CD4-positive, alpha-beta memory T cell (primary cell): ENCODE measurements around the gene ZNF562. TPM values are rescaled to one million over a fixed set of nuclear protein-coding genes. Genes with fewer than 3 reads are reported as not detected.
A peak's percentile ranks its signal among the peaks of the same experiment; 100 is the strongest.
"Not testable (repeated sequence)": the region's sequence is repeated elsewhere in the genome, so short reads cannot be mapped to it uniquely, and the experiment has no call there.

Source experiments
- CTCF ChIA-PET: fragments of 350-600 bp; sonication (Branson Sonifier 250); formaldehyde crosslinking; loops from one replicate; lab custom pipeline; 2021; ENCODE audit warnings: inconsistent platforms; ENCODE audit not compliant: partially characterized antibody; lab: Charles Lee
- POLR2A ChIA-PET: fragments of 350-600 bp; sonication (Branson Sonifier 250); formaldehyde crosslinking; loops from one replicate; lab custom pipeline; 2021; ENCODE audit not compliant: partially characterized antibody; lab: Charles Lee
- DNase-seq, 5 donors: peaks; one replicate each; pipeline versions ENCODE4 v3.0.0 to v3.0.0-alpha.2; 2020 to 2022; ENCODE audit warnings: mixed read lengths in 1 of 5
- H3K27ac ChIP-seq: one replicate; pipeline ENCODE4 v1.7.0; 2013; ENCODE audit warnings: low read depth, low read length
- H3K27me3 ChIP-seq: 2 replicates; pipeline ENCODE4 v1.7.0; 2013; ENCODE audit warnings: mild to moderate bottlenecking, low read length, moderate library complexity; ENCODE audit not compliant: insufficient read depth
- H3K36me3 ChIP-seq: 2 replicates; pipeline ENCODE4 v1.7.0; 2013; ENCODE audit warnings: mild to moderate bottlenecking, low read length, moderate library complexity; ENCODE audit not compliant: insufficient read depth
- H3K4me1 ChIP-seq: 2 replicates; pipeline ENCODE4 v1.7.0; 2013; ENCODE audit warnings: mild to moderate bottlenecking, low read length, moderate library complexity; ENCODE audit not compliant: insufficient read depth
- H3K4me3 ChIP-seq, 2 donors: one replicate each; pipeline ENCODE4 v1.7.0; 2013; ENCODE audit warnings: low read length in 2 of 2, mild to moderate bottlenecking in 1 of 2
- H3K9me3 ChIP-seq, 2 donors: one replicate each; pipeline ENCODE4 v1.7.0; 2013; ENCODE audit warnings: low read length in 2 of 2, control low read depth in 1 of 2; ENCODE audit not compliant: control insufficient read depth in 1 of 2
- H3K27ac Mint-ChIP-seq, 7 donors: one replicate each; pipeline ENCODE4 v1.8.0; 2020 to 2021; ENCODE audit warnings: mixed read lengths in 7 of 7, mild to moderate bottlenecking in 6 of 7, inconsistent platforms in 3 of 7, moderate library complexity in 3 of 7
- H3K27me3 Mint-ChIP-seq, 2 donors: one replicate each; pipeline ENCODE4 v1.8.0; 2020 to 2021; ENCODE audit warnings: mixed read lengths in 2 of 2
- H3K36me3 Mint-ChIP-seq, 2 donors: one replicate each; pipeline ENCODE4 v1.8.0; 2020 to 2021; ENCODE audit warnings: mixed read lengths in 2 of 2, inconsistent platforms in 1 of 2, mild to moderate bottlenecking in 1 of 2
- H3K4me1 Mint-ChIP-seq, 4 donors: one replicate each; pipeline ENCODE4 v1.8.0; 2020 to 2021; ENCODE audit warnings: mixed read lengths in 4 of 4, mild to moderate bottlenecking in 1 of 4
- H3K4me3 Mint-ChIP-seq, 8 donors: one replicate each; pipeline ENCODE4 v1.8.0; 2020 to 2021; ENCODE audit warnings: mixed read lengths in 8 of 8, mild to moderate bottlenecking in 7 of 8, moderate library complexity in 6 of 8, inconsistent platforms in 3 of 8
- H3K9me3 Mint-ChIP-seq, 8 donors: one replicate each; pipeline ENCODE4 v1.8.0; 2020 to 2021; ENCODE audit warnings: mixed read lengths in 8 of 8, mild to moderate bottlenecking in 5 of 8, inconsistent platforms in 3 of 8, moderate library complexity in 1 of 8
- intact Hi-C: fragments of 100-400 bp; cut with micrococcal nuclease; formaldehyde crosslinking; loops from one replicate; pipeline ENCODE4 v1.15.1; 2023
- polyA plus RNA-seq, 2 donors: library from polyadenylated mRNA; unstranded; fragments of 300-500 nt; fragmentation: Illumina TruSeq; gene quantifications; one replicate each; pipeline ENCODE4 v1.2.3, GENCODE V29; 2021
- total RNA-seq, 2 experiments: library from RNA; stranded (reverse); gene quantifications; one replicate each; pipeline ENCODE4 v1.2.3, GENCODE V29; 2021

Gene ZNF562
- total and polyA plus RNA-seq, 4 experiments from 2014 or later: 1.2 to 23.2 (median 12.5) TPM

- POLR2A ChIA-PET: interaction anchor here (1.7 kb wide), 1 partner anchor 96 kb away, joined by 9 read pairs; the partner anchor contains the start of gene ZNF846
- H3K36me3 Mint-ChIP-seq: peaks cover 55 to 59% of the 10 kb centered on the region in 2 donors
- intact Hi-C loops: no loop called here
- no peaks in the 10 kb centered on the region for H3K27me3 Mint-ChIP-seq
- H3K27me3 ChIP-seq: no peaks in the 10 kb centered on the region
- peak overlapping the region; percentile 11 to 74 (median 62) for H3K4me3 Mint-ChIP-seq
- H3K27ac Mint-ChIP-seq: peak overlapping the region in 4 of 7 donors; percentile 15 to 77 (median 46)
- peaks cover 7 to 65% (median 51%) of the 10 kb centered on the region in 8 donors for H3K9me3 Mint-ChIP-seq
- CTCF ChIA-PET: no interaction called here
- peaks cover 8% of the 10 kb centered on the region for H3K4me1 ChIP-seq
- peaks cover 5 to 6% of the 10 kb centered on the region in 2 donors for H3K9me3 ChIP-seq
- no peak overlapping the region for H3K27ac ChIP-seq
- no peaks in the 10 kb centered on the region for H3K36me3 ChIP-seq
- DNase-seq: no peak
- H3K4me3 ChIP-seq: peak overlapping the region in 1 of 2 donors; percentile 9
- H3K4me1 Mint-ChIP-seq: peaks cover 16 to 42% (median 26%) of the 10 kb centered on the region in 4 donors
These were observed 2.0 kb downstream of the ZNF562 start for GRCh38 chr19:9672893-9673292.

- DNase-seq: no peak
- Histone ChIP-seq H3K4me3 (no peak overlapping the region), H3K4me1 (peaks cover 8% of the 10 kb centered on the region), H3K36me3 (no peaks in the 10 kb centered on the region), H3K27me3 (no peaks in the 10 kb centered on the region), H3K9me3 (peaks cover 5 to 12% of the 10 kb centered on the region in 2 donors), H3K27ac (no peak overlapping the region)
- intact Hi-C loops: no loop called here
- Mint-ChIP-seq H3K9me3 (peaks cover 7 to 77% (median 60%) of the 10 kb centered on the region in 8 donors), H3K4me1 (peaks cover 18 to 45% (median 34%) of the 10 kb centered on the region in 4 donors), H3K27me3 (no peaks in the 10 kb centered on the region), H3K4me3 (peak overlapping the region in 1 of 8 donors; percentile 31), H3K36me3 (peaks cover 67 to 71% of the 10 kb centered on the region in 2 donors), H3K27ac (peak overlapping the region in 1 of 7 donors; percentile 13)
- ChIA-PET CTCF (no interaction called here), POLR2A (no interaction called here)
These were observed 3.2 kb downstream of the ZNF562 start for GRCh38 chr19:9671655-9672054.

GRCh38 chr19:9668544-9668943, 6.4 kb downstream of the ZNF562 start:
- ChIA-PET POLR2A (no interaction called here), CTCF (interaction anchor here (1.3 kb wide), 1 partner anchor 45 kb away, joined by 3 read pairs; no protein-coding TSS in a partner anchor)
- peaks cover 4% of the 10 kb centered on the region for H3K4me1 ChIP-seq
- H3K27ac ChIP-seq: no peak overlapping the region
- no peak overlapping the region for H3K4me3 ChIP-seq
- intact Hi-C loops: no loop called here
- no peaks in the 10 kb centered on the region for H3K27me3 Mint-ChIP-seq
- H3K9me3 Mint-ChIP-seq: peaks cover 7 to 76% (median 54%) of the 10 kb centered on the region in 8 donors
- H3K27me3 ChIP-seq: no peaks in the 10 kb centered on the region
- H3K36me3 ChIP-seq: no peaks in the 10 kb centered on the region
- no peak overlapping the region for H3K27ac Mint-ChIP-seq
- peak overlapping the region in 2 of 8 donors; percentile 22 to 36 for H3K4me3 Mint-ChIP-seq
- H3K36me3 Mint-ChIP-seq: peaks cover 63 to 69% of the 10 kb centered on the region in 2 donors
- H3K9me3 ChIP-seq: peaks cover 5 to 12% of the 10 kb centered on the region in 2 donors
- DNase-seq: no peak
- H3K4me1 Mint-ChIP-seq: peaks cover 15 to 43% (median 25%) of the 10 kb centered on the region in 4 donors

GRCh38 chr19:9667898-9668297, 7.0 kb downstream of the ZNF562 start:
- no peaks in the 10 kb centered on the region for H3K27me3 Mint-ChIP-seq
- peaks cover 58 to 66% of the 10 kb centered on the region in 2 donors for H3K36me3 Mint-ChIP-seq
- H3K36me3 ChIP-seq: no peaks in the 10 kb centered on the region
- no peak overlapping the region for H3K4me3 Mint-ChIP-seq
- peaks cover 16 to 41% (median 23%) of the 10 kb centered on the region in 4 donors for H3K4me1 Mint-ChIP-seq
- no peaks in the 10 kb centered on the region for H3K27me3 ChIP-seq
- peaks cover under 1 to 6% of the 10 kb centered on the region in 2 donors for H3K9me3 ChIP-seq
- ChIA-PET CTCF (interaction anchor here (1.3 kb wide), 1 partner anchor 45 kb away, joined by 3 read pairs; no protein-coding TSS in a partner anchor), POLR2A (no interaction called here)
- H3K4me1 ChIP-seq: peaks cover 4% of the 10 kb centered on the region
- no peak for DNase-seq
- intact Hi-C loops: no loop called here
- H3K9me3 Mint-ChIP-seq: peaks cover 7 to 71% (median 52%) of the 10 kb centered on the region in 8 donors
- no peak overlapping the region for H3K27ac ChIP-seq
- no peak overlapping the region for H3K4me3 ChIP-seq
- H3K27ac Mint-ChIP-seq: no peak overlapping the region

- H3K27ac ChIP-seq: no peak overlapping the region
- Mint-ChIP-seq H3K9me3 (peaks cover 0 to 23% (median 10%) of the 10 kb centered on the region in 8 donors), H3K27ac (no peak overlapping the region), H3K4me1 (peaks cover 0 to 15% (median 5%) of the 10 kb centered on the region in 4 donors), H3K36me3 (peaks cover 49 to 51% of the 10 kb centered on the region in 2 donors), H3K4me3 (no peak overlapping the region), H3K27me3 (no peaks in the 10 kb centered on the region)
- H3K27me3 ChIP-seq: no peaks in the 10 kb centered on the region
- peaks cover 0 to 10% of the 10 kb centered on the region in 2 donors for H3K9me3 ChIP-seq
- H3K36me3 ChIP-seq: peaks cover 27% of the 10 kb centered on the region
- no peak overlapping the region for H3K4me3 ChIP-seq
- intact Hi-C loops: no loop called here
- no peaks in the 10 kb centered on the region for H3K4me1 ChIP-seq
- ChIA-PET POLR2A (no interaction called here), CTCF (interaction anchor here (0.6 kb wide), 1 partner anchor 16 kb away, joined by 3 read pairs; the partner anchor contains the start of gene ZNF562)
- no peak for DNase-seq
These were observed 16.1 kb downstream of the ZNF562 start for GRCh38 chr19:9658769-9659168.

- POLR2A ChIA-PET, H3K27me3 ChIP-seq, H3K4me3 ChIP-seq, H3K27me3 Mint-ChIP-seq, CTCF ChIA-PET, intact Hi-C loops, H3K27ac ChIP-seq, DNase-seq, H3K4me1 ChIP-seq, H3K4me1 Mint-ChIP-seq: not testable (repeated sequence)
- H3K36me3 Mint-ChIP-seq: peaks cover 82 to 89% of the 10 kb centered on the region in 2 donors
- Histone ChIP-seq H3K9me3 (peaks cover 3 to 34% of the 10 kb centered on the region in 2 donors), H3K36me3 (peaks cover 39% of the 10 kb centered on the region)
- peak overlapping the region in 1 of 7 donors; percentile 29 for H3K27ac Mint-ChIP-seq
- peak overlapping the region in 1 of 8 donors; percentile 8 for H3K4me3 Mint-ChIP-seq
- peaks cover 0 to 52% (median 37%) of the 10 kb centered on the region in 8 donors for H3K9me3 Mint-ChIP-seq
These were observed 21.8 kb downstream of the ZNF562 start for GRCh38 chr19:9653066-9653555.

GRCh38 chr19:9651464-9651863, 23.4 kb downstream of the ZNF562 start:
- H3K36me3 ChIP-seq: peaks cover 37% of the 10 kb centered on the region
- H3K27me3 Mint-ChIP-seq, intact Hi-C loops, H3K4me3 Mint-ChIP-seq, H3K4me3 ChIP-seq, DNase-seq, H3K27me3 ChIP-seq, H3K27ac Mint-ChIP-seq, H3K4me1 ChIP-seq, H3K4me1 Mint-ChIP-seq, H3K27ac ChIP-seq, POLR2A ChIA-PET: not testable (repeated sequence)
- H3K36me3 Mint-ChIP-seq: peaks cover 70 to 77% of the 10 kb centered on the region in 2 donors
- peaks cover 0 to 48% (median 34%) of the 10 kb centered on the region in 8 donors for H3K9me3 Mint-ChIP-seq
- peaks cover 3 to 34% of the 10 kb centered on the region in 2 donors for H3K9me3 ChIP-seq
- CTCF ChIA-PET: interaction anchor here (0.6 kb wide), 2 partner anchors 134 to 565 kb away, joined by 3 to 4 read pairs; no protein-coding TSS in a partner anchor
